Right kidney (tissue), 9 donors: ENCODE measurements around the gene MYO15A.

Experiments used
- DNase-seq: peaks from one replicate; pipeline ENCODE4 v3.0.0-alpha.2; 2016
- long read RNA-seq, 8 donors: transcript quantifications; one replicate each; lab custom pipeline, GENCODE V29; 2026

The MYO15A gene
- long read RNA-seq, donor 1: 0 reads
- long read RNA-seq, donor 2: 0 reads
- long read RNA-seq, donor 3: 0 reads
- long read RNA-seq, donor 4, full-length matches to known transcripts: 2 of 2 reads
- long read RNA-seq, donor 4, partial matches to known transcripts: 0 of 2 reads
- long read RNA-seq, donor 4, other reads (novel, unspliced or antisense): 0 of 2 reads
- long read RNA-seq, donor 5, full-length matches to known transcripts: 1 of 1 reads
- long read RNA-seq, donor 5, partial matches to known transcripts: 0 of 1 reads
- long read RNA-seq, donor 5, other reads (novel, unspliced or antisense): 0 of 1 reads
- long read RNA-seq, donor 6, full-length matches to known transcripts: 2 of 2 reads
- long read RNA-seq, donor 6, partial matches to known transcripts: 0 of 2 reads
- long read RNA-seq, donor 6, other reads (novel, unspliced or antisense): 0 of 2 reads
- long read RNA-seq, donor 7: 0 reads
- long read RNA-seq, donor 8, full-length matches to known transcripts: 1 of 1 reads
- long read RNA-seq, donor 8, partial matches to known transcripts: 0 of 1 reads
- long read RNA-seq, donor 8, other reads (novel, unspliced or antisense): 0 of 1 reads

GRCh38 chr17:18108401-18109312 is at the start of gene MYO15A:
MYO15A (plus strand) TSS chr17:18108756; CDS start chr17:18118801, 10,045 bp downstream.
- DNase-seq: no peak

GRCh38 chr17:18059283-18059682 is 49.3 kb upstream of the MYO15A start:
- DNase-seq: no peak

- DNase-seq: no peak
Observed at GRCh38 chr17:18064053-18064452, 44.5 kb upstream of the MYO15A start.

GRCh38 chr17:18065546-18065945 is 43.0 kb upstream of the MYO15A start:
- no peak for DNase-seq

- no peak for DNase-seq
Observed at GRCh38 chr17:18066866-18067265, 41.7 kb upstream of the MYO15A start.

GRCh38 chr17:18069101-18069500 is 39.5 kb upstream of the MYO15A start:
- no peak for DNase-seq

GRCh38 chr17:18070861-18071340 is 37.7 kb upstream of the MYO15A start:
- DNase-seq: peak; percentile 33

GRCh38 chr17:18071751-18072150 is 36.8 kb upstream of the MYO15A start:
- DNase-seq: no peak

- no peak for DNase-seq
Observed at GRCh38 chr17:18074566-18075272, 33.8 kb upstream of the MYO15A start.

- no peak for DNase-seq
Observed at GRCh38 chr17:18076936-18077335, 31.6 kb upstream of the MYO15A start.

GRCh38 chr17:18079543-18079942 is 29.0 kb upstream of the MYO15A start:
- DNase-seq: no peak

- DNase-seq: no peak
Observed at GRCh38 chr17:18084256-18084655, 24.3 kb upstream of the MYO15A start.

- DNase-seq: peak; percentile 90
Observed at GRCh38 chr17:18087610-18088491, 20.7 kb upstream of the MYO15A start, which contains the start of gene DRG2. DRG2 (plus strand) TSS chr17:18087948; CDS start chr17:18088024, 76 bp downstream.

GRCh38 chr17:18089613-18090012 is 18.9 kb upstream of the MYO15A start:
- DNase-seq: no peak

GRCh38 chr17:18093616-18094408 is 14.7 kb upstream of the MYO15A start:
- no peak for DNase-seq

- no peak for DNase-seq
Observed at GRCh38 chr17:18094409-18094807, 14.1 kb upstream of the MYO15A start.

- no peak for DNase-seq
Observed at GRCh38 chr17:18099516-18099915, 9.0 kb upstream of the MYO15A start.

- no peak for DNase-seq
Observed at GRCh38 chr17:18100616-18101015, 7.9 kb upstream of the MYO15A start.

GRCh38 chr17:18101828-18102227 is 6.7 kb upstream of the MYO15A start:
- no peak for DNase-seq

- no peak for DNase-seq
Observed at GRCh38 chr17:18102640-18103039, 5.9 kb upstream of the MYO15A start.
